ENCODE measurements around the gene GPR162.

DNA sequence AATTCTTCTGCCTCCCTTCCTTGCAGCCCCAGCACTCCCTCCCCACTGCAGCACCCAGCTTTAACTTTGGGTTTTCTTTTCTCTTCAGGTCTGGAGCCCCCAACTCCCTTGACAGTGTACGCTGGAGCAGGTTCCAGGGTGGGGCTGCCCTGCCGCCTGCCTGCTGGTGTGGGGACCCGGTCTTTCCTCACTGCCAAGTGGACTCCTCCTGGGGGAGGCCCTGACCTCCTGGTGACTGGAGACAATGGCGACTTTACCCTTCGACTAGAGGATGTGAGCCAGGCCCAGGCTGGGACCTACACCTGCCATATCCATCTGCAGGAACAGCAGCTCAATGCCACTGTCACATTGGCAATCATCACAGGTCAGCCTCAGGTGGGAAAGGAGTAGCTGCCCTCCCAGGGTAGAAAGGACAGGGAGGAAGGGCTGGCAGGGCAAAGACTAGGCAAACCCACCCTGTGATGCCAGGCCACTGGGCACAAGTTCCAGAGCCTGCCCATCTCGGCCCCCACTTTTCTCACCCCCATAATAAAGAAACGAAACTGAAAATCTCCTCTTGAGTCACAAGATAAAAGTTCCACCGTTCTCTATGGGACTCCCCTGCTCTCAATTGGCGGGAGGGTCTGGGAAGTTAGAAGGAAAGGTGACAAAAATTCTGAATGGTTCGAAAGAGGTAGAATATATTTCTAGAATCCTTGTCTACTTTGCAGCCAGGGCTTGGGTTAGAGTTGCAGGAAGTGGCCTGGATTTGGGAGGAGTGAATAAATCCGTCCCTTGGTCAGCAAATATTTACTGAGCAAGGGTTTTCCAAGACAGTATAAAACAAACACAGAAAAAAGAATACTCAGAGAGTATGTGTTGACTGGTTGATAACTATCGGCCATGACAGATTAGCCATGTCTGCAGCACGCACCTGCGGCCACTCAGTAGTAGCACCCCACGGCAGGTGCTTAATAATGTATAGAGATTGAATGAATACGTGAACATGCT, 46.1 kb upstream of the GPR162 start:
- TF ChIP-seq OSR1 (CRISPR knock-in tag; IDR thresholded peaks at IDR 0.05) = no peak
- no peak for TF ChIP-seq ZNF8 (CRISPR knock-in tag; IDR thresholded peaks at IDR 0.05)
- TF ChIP-seq ZNF565 (CRISPR knock-in tag; conservative IDR thresholded peaks at IDR 0.05; ENCODE audit: low read depth) = no peak
- TF ChIP-seq, protein P1, sequence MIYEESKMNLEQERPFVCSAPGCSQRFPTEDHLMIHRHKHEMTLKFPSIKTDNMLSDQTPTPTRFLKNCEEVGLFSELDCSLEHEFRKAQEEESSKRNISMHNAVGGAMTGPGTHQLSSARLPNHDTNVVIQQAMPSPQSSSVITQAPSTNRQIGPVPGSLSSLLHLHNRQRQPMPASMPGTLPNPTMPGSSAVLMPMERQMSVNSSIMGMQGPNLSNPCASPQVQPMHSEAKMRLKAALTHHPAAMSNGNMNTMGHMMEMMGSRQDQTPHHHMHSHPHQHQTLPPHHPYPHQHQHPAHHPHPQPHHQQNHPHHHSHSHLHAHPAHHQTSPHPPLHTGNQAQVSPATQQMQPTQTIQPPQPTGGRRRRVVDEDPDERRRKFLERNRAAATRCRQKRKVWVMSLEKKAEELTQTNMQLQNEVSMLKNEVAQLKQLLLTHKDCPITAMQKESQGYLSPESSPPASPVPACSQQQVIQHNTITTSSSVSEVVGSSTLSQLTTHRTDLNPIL (CRISPR knock-in tag; IDR thresholded peaks at IDR 0.05; ENCODE audit: low read depth) = no peak
- TF ChIP-seq RARB (CRISPR knock-in tag; IDR thresholded peaks at IDR 0.05) = no peak
- TF ChIP-seq ZFP3 (CRISPR knock-in tag; IDR thresholded peaks at IDR 0.05) = no peak
- no peak for TF ChIP-seq ISL1 (CRISPR knock-in tag; IDR thresholded peaks at IDR 0.05)
- TF ChIP-seq, protein P2, sequence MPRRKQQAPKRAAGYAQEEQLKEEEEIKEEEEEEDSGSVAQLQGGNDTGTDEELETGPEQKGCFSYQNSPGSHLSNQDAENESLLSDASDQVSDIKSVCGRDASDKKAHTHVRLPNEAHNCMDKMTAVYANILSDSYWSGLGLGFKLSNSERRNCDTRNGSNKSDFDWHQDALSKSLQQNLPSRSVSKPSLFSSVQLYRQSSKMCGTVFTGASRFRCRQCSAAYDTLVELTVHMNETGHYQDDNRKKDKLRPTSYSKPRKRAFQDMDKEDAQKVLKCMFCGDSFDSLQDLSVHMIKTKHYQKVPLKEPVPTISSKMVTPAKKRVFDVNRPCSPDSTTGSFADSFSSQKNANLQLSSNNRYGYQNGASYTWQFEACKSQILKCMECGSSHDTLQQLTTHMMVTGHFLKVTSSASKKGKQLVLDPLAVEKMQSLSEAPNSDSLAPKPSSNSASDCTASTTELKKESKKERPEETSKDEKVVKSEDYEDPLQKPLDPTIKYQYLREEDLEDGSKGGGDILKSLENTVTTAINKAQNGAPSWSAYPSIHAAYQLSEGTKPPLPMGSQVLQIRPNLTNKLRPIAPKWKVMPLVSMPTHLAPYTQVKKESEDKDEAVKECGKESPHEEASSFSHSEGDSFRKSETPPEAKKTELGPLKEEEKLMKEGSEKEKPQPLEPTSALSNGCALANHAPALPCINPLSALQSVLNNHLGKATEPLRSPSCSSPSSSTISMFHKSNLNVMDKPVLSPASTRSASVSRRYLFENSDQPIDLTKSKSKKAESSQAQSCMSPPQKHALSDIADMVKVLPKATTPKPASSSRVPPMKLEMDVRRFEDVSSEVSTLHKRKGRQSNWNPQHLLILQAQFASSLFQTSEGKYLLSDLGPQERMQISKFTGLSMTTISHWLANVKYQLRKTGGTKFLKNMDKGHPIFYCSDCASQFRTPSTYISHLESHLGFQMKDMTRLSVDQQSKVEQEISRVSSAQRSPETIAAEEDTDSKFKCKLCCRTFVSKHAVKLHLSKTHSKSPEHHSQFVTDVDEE (CRISPR knock-in tag; IDR thresholded peaks at IDR 0.05) = no peak
